Subcutaneous adipose tissue (tissue), 4 donors: ENCODE data around the gene DLG3. TPM values are rescaled to one million over a fixed set of nuclear protein-coding genes. Genes with fewer than 3 reads are reported as not detected.

Source experiments
- total RNA-seq, 4 donors: library from RNA; depleted of rRNA; stranded (reverse); fragments of >200 nt; gene quantifications; one replicate each; pipeline ENCODE4 v1.1.0, GENCODE V29; 2016
- TF ChIP-seq, protein P1 (sequence below): fragments of 450-650 bp; IDR thresholded peaks from one replicate; pipeline ENCODE4 v1.5.1; 2016; ENCODE audit warnings: low read depth, mild to moderate bottlenecking, control low read depth, antibody characterized with exemption, moderate library complexity

DLG3 gene
- total RNA-seq, 4 donors from 2014 or later = 2.5 to 3.3 (median 2.6) TPM

DNA sequence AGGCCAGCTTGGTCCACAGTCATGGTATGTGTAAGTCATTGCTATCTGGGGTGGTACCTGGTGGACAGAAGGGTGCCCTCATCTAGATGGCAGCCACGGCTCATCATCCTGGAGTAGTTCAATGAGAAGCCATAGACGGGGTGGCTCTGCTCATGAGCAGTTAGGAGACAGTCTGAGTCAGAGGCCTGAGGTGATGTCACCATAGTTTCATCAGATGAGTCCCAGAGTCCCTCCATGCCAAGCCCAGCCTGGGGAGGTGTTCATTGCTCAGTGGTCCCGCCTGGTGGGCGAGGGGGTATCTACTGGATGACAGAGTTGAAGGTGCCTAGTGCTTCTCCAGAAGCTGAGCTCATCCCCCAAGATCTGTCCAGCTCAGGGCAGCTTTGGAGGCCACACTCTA lies 49.8 kb downstream of the DLG3 start:
- TF ChIP-seq, protein P1, sequence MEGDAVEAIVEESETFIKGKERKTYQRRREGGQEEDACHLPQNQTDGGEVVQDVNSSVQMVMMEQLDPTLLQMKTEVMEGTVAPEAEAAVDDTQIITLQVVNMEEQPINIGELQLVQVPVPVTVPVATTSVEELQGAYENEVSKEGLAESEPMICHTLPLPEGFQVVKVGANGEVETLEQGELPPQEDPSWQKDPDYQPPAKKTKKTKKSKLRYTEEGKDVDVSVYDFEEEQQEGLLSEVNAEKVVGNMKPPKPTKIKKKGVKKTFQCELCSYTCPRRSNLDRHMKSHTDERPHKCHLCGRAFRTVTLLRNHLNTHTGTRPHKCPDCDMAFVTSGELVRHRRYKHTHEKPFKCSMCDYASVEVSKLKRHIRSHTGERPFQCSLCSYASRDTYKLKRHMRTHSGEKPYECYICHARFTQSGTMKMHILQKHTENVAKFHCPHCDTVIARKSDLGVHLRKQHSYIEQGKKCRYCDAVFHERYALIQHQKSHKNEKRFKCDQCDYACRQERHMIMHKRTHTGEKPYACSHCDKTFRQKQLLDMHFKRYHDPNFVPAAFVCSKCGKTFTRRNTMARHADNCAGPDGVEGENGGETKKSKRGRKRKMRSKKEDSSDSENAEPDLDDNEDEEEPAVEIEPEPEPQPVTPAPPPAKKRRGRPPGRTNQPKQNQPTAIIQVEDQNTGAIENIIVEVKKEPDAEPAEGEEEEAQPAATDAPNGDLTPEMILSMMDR = no peak

DNA sequence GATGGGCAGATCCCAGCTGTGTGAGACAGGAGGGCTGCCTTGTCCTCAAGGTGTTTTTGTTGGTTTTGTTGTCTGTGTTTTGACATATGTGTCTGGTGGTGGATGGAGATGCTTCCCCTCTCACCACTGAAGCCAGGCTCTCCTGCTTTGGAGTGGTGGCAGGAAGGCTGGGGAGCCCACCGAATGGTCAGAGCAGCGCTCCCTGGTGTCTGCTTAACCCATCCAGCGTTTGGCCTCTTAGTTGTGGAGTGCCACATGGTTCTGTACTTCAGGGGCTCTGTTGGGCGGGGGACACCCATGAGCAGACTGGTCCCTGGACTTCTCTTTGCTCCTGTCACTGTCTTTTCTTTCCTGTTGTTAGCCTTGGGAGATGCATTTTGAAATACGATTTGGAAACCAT lies 51.9 kb downstream of the DLG3 start:
- TF ChIP-seq, protein P1 = no peak

DNA sequence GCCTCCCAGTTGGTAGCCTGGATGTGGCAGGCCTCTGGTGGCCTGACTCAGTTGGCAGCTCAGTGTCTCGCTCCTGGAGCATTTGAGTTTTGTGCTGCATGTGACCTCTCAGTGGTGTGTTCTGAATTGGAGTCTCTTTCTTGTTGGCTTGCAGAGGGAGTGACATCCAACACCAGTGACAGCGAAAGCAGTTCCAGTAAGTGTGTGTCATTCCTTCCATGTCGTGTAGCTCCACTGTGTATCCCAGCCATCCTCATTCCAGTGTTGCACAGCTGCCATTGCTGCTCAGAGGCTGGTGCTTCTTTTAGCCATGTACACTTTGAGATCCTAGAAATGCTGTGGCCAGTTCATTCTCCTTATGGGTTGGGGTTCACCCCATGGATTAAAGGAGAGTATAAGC lies 52.4 kb downstream of the DLG3 start:
- TF ChIP-seq, protein P1 = no peak

DNA sequence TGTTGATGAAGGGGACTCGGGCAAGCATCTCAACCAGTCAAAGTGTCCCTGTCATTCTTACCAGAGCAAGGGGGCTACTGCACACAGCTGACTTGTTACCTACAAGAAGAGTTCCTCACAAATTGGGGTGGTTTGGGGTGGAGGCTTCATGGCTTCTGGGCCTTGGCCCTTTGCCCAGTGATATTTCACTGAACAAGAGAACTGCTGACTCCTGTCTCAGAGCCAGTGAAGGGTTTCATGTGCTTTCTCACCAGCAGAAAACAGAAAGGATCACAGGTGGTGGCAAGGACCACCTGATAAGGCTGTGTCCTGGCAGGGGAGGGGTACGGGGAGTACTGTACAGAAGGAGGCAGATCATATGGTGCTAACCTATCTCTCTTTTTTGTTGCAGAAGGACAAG lies 53.5 kb downstream of the DLG3 start:
- TF ChIP-seq, protein P1 = no peak

DNA sequence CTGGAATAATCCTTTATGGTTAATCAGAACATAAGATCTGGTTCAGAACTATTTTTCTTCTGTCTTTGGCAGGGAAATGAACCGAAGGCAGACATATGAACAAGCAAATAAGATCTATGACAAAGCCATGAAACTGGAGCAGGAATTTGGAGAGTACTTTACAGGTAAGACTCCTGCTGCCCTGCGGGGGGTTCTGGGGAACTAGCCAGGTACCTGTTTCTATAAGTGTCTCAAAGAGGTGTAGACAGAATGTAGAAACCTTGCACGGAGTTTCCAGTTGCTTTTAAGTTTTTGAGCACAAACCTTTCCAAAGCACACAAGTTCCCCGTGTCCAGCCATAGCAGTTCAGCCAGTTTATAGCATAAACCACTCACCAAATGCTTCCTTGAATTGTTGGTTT lies 56.2 kb downstream of the DLG3 start:
- TF ChIP-seq, protein P1 = no peak

DNA sequence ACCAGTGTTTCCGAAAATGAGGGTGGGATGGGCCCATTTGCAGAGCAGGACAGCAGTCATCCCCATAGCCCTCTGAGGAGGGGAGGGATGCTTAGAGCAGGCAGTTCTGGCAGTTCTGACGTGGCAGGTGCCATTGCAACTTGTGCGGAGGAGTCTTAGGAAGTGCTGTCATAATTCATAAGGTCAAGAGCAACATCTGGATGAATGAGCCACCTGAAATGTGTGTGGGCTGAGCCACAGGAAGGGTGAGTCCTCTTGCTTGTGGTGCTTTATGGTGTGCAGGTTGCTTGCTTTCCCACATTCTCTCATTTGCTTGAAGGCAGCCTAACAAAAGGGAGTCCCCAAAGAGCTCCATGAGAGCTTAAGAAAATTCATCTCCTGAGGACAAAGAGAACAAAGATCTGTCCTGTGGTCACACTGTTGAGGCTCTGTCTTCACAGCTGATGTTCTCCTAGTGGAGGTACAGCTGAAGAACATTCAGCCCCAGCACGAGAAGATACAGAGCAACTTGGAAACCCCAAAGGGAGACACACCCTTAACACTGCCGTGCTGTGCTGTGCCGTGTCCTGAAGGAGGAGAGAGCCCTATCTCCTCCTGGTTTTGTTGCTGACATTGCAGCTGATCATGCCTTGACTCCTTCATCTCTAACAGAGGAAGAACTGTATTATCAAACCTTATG lies 60.3 kb downstream of the DLG3 start:
- TF ChIP-seq, protein P1 = no peak

DNA sequence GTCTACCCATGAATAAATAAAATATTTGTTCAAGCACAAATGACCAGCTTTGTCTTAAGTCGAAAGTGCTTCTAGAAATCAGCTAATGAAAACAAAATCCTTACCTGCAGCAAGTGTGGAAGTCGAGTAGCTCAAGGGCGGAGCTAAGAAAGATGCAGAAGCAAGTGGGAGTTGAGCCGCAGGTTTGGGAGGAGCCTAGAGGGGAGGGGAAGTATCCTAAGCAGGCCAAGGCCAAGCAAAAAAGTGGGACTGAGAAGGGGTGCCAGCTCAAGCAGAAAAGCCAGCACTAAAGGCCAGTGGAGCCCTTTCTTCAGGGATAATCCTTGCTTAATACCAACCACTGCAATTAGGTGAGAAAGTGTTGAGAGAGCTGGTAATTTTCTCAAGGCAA lies 60.8 kb downstream of the DLG3 start:
- TF ChIP-seq, protein P1 = no peak
